Brain microvascular endothelial cell (primary cell): ENCODE measurements around the gene ATP8B2.

ENCODE experiments used
- DNase-seq: peaks from one replicate; pipeline ENCODE4 v3.0.0-alpha.2; 2020
- H3K27ac ChIP-seq: fragments of 250-450 bp; sonication (Bioruptor Pico); 2 replicates; pipeline ENCODE4 v1.5.1; 2020; ENCODE audit warnings: mild to moderate bottlenecking, moderate library complexity
- H3K27me3 ChIP-seq: fragments of 250-450 bp; sonication (Bioruptor Pico); replicated peaks from 2 replicates; pipeline ENCODE4 v1.5.1; 2020; ENCODE audit warnings: mild to moderate bottlenecking
- H3K36me3 ChIP-seq: fragments of 250-450 bp; sonication (Bioruptor Pico); replicated peaks from 2 replicates; pipeline ENCODE4 v1.5.1; 2020; ENCODE audit warnings: mild to moderate bottlenecking
- H3K4me3 ChIP-seq: 2 replicates; pipeline ENCODE4 v1.5.1; 2011; ENCODE audit warnings: low read depth, mild to moderate bottlenecking, control low read depth, low read length, moderate library complexity
- CTCF ChIP-seq: IDR thresholded peaks from 2 replicates; pipeline ENCODE4 v1.5.1; 2011; ENCODE audit warnings: low read depth, mild to moderate bottlenecking, moderate library complexity, low read length, control low read depth, inconsistent platforms; ENCODE audit errors: missing control alignments
- in situ Hi-C: cut with HindIII; loops from 2 replicates; pipeline ENCODE4 v1.10.0; 2017; ENCODE audit warnings: low sequenced_read_pairs, low pct_ligation_motif_present

ATP8B2 gene

GRCh38 chr1:154384650-154385489 lies 59.5 kb downstream of the ATP8B2 start:
- TF ChIP-seq CTCF, result no peak
- in situ Hi-C loops, result no loop called here
- Histone ChIP-seq H3K36me3 (no peaks in the 10 kb centered on the region), H3K27ac (no peak overlapping the region), H3K4me3 (no peak overlapping the region), H3K27me3 (no peaks in the 10 kb centered on the region)
- no peak for DNase-seq

- Histone ChIP-seq H3K27me3 (no peaks in the 10 kb centered on the region), H3K27ac (no peak overlapping the region), H3K36me3 (no peaks in the 10 kb centered on the region), H3K4me3 (no peak overlapping the region)
- no peak for TF ChIP-seq CTCF
- no peak for DNase-seq
- in situ Hi-C loops, result no loop called here
Measured at GRCh38 chr1:154386643-154387352, 61.5 kb downstream of the ATP8B2 start.

- in situ Hi-C loops, result no loop called here
- Histone ChIP-seq H3K4me3 (no peak overlapping the region), H3K27me3 (no peaks in the 10 kb centered on the region), H3K36me3 (no peaks in the 10 kb centered on the region), H3K27ac (no peak overlapping the region)
- TF ChIP-seq CTCF, result no peak
- DNase-seq, result no peak
Measured at GRCh38 chr1:154391086-154391770, 65.9 kb downstream of the ATP8B2 start.

- Histone ChIP-seq H3K27me3 (no peaks in the 10 kb centered on the region), H3K36me3 (no peaks in the 10 kb centered on the region), H3K27ac (no peak overlapping the region), H3K4me3 (no peak overlapping the region)
- no peak for TF ChIP-seq CTCF
- in situ Hi-C loops, result no loop called here
- DNase-seq, result no peak
Measured at GRCh38 chr1:154398141-154398540, 72.8 kb downstream of the ATP8B2 start.

- Histone ChIP-seq H3K27ac (no peak overlapping the region), H3K27me3 (no peaks in the 10 kb centered on the region), H3K4me3 (no peak overlapping the region), H3K36me3 (no peaks in the 10 kb centered on the region)
- no peak for DNase-seq
- in situ Hi-C loops, result no loop called here
- TF ChIP-seq CTCF, result no peak
Measured at GRCh38 chr1:154398678-154399077, 73.4 kb downstream of the ATP8B2 start.
